IPS-NIHi7 (cell line): Measurements from ENCODE around the gene HAUS3.

Experiments used
- DNase-seq: peaks from one replicate; pipeline ENCODE4 v3.0.0; 2012; ENCODE audit warnings: mixed read lengths; ENCODE audit errors: extremely low spot score

The HAUS3 gene, protein sequence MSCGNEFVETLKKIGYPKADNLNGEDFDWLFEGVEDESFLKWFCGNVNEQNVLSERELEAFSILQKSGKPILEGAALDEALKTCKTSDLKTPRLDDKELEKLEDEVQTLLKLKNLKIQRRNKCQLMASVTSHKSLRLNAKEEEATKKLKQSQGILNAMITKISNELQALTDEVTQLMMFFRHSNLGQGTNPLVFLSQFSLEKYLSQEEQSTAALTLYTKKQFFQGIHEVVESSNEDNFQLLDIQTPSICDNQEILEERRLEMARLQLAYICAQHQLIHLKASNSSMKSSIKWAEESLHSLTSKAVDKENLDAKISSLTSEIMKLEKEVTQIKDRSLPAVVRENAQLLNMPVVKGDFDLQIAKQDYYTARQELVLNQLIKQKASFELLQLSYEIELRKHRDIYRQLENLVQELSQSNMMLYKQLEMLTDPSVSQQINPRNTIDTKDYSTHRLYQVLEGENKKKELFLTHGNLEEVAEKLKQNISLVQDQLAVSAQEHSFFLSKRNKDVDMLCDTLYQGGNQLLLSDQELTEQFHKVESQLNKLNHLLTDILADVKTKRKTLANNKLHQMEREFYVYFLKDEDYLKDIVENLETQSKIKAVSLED

DNA sequence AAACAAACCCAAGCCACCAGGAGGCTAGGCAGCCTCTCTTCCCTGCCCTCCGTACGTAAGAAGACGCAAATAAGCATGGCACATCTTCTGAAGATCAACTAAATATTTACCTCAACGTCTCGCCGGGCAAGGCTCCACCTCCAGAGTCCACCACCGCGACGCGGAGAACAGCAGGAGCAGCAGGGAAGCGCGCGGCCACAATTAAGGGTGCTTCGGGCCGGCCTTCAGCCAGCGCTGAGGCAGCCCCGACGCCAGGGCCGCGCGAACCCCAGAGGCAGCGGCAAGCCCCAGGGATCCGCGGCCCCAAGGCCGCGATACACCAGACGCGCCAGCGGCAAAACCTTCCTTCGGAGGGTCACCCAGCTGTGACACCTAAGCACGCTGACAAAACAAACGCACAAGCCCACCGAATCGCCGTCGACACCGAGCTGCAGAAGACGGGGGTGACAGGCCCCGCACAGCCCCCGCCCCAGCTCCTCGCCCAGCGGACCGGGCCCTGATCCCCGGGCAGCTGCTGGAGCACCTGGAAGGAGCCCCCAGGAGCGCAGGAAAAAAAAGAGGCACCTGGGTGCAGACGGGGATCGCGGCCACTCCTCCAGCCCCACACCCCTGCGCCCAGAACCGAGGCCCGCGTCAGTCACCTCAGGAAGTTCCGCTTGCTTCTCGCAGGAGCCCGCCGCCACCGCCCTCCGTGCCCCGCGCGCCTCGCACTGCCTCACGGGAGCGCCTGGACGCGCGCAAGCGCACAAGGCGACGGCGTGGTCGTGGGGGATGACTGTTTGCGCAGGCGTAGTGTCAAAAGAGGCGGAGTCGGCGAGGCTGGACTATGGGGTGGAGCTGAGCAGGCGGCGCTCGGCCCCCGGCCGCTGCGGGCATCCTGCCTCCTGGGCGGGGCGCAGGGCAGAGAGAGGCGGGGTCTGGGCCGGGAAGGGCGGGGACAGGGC lies at the start of gene HAUS3, which contains the start of gene POLN:
TSS of gene HAUS3 (minus strand) at position 712 of the 944 bp plus-strand sequence. CDS start 1,175 bp downstream, outside the sequence.
TSS of gene POLN (minus strand) at position 712 of the 944 bp plus-strand sequence. CDS start 12,890 bp downstream, outside the sequence.
- DNase-seq = peak; percentile 100

DNA sequence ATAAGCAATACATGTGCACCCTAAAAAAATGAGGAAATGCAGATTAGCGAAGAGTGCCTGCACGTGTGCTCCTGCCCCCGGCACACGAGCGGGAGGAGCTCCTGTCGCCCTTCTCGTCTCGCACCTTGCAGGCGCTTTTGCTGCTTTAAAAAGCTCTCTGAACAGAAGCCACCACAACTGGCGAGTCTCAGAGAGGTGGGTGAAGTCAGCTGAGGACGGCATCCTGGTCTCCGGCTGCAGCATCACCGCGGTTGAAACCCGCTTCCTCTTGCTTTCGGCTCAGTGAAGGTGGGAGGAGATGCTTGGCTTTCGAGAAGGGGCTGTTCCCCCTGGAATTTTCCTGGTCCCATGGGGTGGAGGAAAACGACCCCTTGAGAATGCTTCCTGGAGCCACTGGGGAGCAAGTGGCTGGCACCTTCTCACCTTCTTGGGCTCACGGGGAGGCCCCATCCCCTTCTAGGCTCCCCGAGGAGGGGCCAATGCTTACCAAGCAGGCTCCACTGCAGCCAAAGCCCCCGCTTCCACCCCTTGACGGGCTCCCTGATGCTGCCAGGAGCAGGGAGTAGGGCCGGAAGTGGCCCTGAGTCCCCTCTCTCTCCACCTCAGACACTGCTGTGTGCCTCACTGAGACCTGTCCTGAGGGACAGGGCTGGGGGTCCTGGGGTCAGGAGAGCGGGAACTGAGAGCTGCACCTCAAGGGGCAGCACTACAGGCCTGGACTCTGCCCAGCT lies 49.2 kb upstream of the HAUS3 start:
- DNase-seq = no peak

DNA sequence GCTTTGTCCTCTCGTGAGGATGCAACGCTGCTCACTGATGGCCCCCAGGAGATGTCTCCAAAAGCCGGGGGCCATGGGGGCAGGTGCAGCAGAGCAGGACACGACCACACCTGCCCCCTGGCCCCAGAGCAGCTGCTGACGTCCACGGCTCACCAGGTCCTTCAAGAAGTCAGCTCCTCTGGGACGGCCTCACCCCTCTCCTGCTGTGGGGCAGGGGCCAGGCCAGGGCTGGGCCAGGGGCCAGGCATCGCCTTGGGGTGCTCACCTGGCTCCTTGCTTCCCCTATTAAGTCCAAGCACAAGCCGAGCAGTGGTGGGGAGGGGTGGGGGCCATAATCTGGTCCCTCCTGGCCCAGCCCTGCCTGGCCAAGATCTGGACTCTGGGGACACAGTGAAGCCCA lies 48.6 kb upstream of the HAUS3 start:
- DNase-seq = no peak

GRCh38 chr4:2289955-2290333 lies 48.0 kb upstream of the HAUS3 start:
- no peak for DNase-seq

GRCh38 chr4:2289311-2289954 lies 47.5 kb upstream of the HAUS3 start:
- no peak for DNase-seq

DNA sequence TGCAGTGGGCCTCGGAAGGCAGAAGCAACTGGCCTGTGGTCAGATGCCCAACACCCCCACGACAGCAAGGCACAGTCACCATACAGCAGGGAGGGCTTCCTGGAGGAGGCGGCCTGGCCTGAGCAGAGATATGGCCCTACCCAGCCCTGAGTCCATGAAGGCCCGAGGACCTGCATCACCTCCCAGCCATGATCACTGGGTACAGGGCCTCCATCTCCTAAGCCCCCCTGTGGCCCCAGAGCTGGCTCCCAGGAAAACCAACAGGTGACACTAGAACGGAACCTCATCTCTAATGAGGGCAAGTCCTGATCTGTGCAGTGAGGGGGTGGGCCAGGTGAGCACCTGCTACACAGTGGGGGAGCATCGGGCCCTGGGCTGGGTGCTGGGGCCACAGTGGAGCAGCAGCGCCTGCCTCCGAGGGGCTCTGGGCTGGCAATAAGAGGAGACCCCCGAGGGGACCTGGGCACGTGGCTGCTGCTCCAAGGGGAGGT lies 46.2 kb upstream of the HAUS3 start:
- no peak for DNase-seq

GRCh38 chr4:2287594-2287915 lies 45.6 kb upstream of the HAUS3 start:
- no peak for DNase-seq

DNA sequence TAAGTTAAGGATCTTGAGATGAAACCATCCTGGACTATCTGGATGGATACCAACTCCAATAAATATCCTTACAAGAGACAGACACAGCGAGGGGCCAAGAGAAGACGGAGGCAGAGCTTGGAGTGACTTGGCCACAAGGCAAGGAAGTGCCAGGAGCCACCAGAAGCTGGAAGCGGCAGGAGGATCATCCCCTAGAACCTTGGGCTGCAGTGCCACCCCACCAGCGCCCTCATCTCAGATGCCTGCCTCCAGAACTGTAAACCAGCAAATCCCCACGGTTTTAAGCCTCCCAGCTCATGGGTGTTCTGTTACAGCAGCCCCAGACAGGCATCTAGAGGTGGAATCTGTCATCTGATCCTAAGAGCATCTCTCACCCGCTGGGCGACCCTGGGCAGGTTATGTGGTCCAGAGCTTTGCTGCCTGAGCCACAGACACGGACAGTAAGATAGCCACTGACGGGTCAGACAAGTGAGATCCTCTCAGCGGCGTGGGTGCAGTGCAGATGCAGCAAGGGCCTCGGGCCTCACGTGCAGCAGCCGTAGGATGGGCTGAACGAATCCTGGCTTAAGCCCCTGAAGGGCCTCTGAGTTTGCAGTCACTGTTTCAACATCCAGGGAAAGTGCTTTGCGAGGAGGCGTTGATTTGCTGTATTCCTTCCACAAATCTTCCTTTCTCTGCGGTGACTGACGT lies 45.1 kb upstream of the HAUS3 start:
- no peak for DNase-seq

- DNase-seq = no peak
Measured at GRCh38 chr4:2285613-2286381, 43.9 kb upstream of the HAUS3 start.

DNA sequence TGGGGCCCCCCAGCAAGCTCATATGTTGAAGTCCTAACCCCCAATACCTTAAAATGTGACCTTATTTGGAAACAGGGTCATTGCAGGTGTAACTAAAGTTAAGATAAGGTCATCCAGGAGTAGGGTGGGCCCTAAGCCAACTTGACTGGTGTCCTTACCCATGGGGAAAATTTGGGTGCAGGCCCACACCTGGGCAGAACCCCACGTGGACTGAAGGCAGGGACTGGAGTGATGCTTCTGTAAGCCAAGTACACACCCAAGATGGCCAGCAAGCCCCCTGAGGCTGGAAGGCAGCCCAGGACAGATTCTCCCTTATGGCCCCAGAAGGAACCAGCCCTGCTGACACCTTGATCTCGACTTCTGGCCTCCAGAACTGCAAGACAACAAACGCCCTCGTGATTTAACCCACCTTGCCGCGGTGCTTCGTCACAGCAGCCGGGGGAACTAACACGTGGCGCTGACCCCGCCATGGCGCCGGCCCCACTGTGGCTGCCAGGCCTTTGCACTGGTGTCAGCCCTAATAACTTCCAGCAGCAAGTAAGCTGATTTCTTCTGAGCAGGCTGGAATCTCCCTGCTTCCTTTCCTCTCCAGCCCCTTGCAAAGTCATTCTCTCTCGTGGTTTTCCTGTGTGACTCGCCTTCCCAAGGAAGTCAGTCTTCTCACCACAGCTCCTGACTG lies 43.2 kb upstream of the HAUS3 start:
- no peak for DNase-seq

DNA sequence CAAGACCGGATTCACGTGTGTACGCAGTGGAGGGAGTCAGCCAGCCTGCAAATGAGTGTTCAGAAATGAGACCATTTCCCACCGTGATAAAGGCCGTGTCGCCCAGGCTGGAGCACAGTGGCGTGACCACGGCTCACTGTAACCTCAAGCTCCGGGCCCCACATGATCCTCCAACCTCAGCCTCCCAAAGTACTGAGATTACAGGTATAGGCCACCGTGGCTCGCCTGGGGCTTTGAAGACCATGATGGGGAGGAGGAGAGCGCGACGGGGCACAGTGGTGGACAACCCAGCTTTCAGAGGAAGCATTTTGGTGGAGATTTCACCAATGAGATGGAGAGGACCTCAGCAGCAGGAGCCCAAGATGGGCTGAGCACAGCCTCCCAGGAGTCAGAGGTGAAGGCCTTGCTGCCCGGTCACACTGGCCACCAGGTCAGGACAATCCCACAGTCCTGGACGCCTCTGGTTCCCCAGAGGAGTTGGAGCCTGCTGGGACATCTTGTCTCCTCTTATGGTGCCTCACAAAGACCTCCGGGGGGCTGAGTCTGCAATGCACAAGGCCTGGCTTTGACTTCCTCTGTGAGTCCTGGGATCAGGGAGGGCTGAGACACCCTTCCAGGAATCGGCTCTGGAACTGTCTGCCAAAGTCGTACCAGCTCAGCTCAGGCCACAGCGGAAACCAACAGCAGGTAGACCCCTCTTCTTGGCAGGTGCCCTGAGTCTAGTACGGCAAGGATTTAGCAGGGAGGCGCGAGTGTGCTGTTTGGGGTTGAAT lies 42.4 kb upstream of the HAUS3 start:
- DNase-seq = no peak

GRCh38 chr4:2283199-2283711 lies 41.3 kb upstream of the HAUS3 start:
- DNase-seq = no peak

DNA sequence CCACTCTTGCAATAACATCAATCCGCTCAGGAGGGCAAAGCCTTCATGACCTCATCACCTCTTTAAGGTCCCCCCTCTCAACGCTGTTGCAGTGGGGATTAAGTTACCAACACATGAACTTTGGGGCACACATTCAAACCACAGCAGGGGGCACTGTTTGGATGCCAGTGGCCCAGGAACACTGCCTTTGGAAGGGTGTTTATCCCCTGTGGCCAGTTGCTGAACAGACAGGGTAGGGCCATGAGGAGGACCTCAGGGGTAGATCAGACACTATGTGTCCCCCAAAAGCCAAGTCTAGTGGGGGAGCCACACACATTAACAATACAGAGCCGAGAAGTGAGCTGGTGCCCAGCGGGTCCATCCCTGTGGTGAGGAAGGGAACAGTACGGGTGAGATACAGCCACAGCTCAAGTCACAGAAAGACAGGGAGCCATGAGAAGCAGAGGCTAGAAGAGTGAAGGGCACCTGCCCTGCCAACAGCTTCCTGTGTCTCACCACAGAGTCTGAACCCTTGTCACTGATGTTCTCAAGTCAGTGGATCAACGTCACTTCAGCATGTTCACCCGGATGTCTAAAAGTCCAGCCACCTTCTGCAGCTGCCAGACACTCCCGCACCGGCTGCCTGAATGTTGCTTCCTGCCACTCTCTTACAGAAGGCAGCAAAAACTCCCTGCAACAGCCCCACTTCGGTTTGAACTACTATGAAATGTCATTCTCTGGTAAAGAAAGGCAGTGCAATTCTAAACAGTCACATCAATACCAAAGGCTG lies 39.8 kb upstream of the HAUS3 start:
- DNase-seq = no peak

- DNase-seq = no peak
Measured at GRCh38 chr4:2280531-2281300, 38.8 kb upstream of the HAUS3 start.

- no peak for DNase-seq
Measured at GRCh38 chr4:2277956-2278355, 36.0 kb upstream of the HAUS3 start.

DNA sequence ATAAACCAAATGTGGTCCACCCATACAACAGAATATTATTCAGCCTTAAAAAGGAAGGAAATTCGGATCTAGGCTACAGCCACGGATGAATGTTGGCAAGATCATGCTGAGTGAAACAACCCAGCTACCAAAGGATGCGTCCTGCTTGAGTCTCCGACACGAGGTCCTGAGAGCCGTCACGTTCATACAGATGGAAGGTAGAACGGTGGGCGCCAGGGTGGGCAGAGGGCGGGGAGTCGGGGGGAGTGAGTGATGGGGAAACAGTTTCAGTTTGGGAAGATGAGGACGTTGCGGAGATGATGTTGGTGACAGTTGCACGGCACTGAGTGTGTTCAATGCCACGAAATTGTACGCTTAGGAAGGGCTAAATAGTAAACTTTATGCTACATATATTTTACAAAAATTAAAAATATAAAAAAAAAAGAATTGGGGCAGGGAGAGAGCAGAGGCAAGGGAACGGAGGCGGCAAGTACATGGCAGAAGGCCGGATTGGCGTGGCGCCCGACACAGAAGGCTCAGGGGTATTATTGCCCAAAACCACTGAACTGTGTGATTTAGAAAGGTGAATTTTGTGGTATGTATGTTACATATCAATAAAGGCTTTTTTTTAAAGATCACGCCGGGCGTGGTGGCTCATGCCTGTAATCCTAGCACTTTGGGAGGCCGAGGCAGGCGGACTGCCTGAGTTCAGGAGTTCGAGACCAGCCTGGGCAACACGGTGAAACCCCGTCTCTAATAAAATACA lies 34.8 kb upstream of the HAUS3 start:
- no peak for DNase-seq
